GM12875 (cell line): ENCODE data around the gene WDR17.

Experiments used
- H3K4me3 ChIP-seq: one replicate; pipeline ENCODE4 v1.5.1; 2011; ENCODE audit warnings: low read depth, low read length, control low read depth
- CTCF ChIP-seq: IDR thresholded peaks from 2 replicates; pipeline ENCODE4 v1.5.1; 2011; ENCODE audit warnings: low read depth, mild to moderate bottlenecking, control low read depth, inconsistent platforms, low read length, moderate library complexity, borderline replicate concordance; ENCODE audit not compliant: insufficient read depth

The WDR17 gene

GRCh38 chr4:176052744-176053143 lies 12.9 kb upstream of the WDR17 start:
- no peak overlapping the region for H3K4me3 ChIP-seq
- TF ChIP-seq CTCF: no peak

GRCh38 chr4:176053785-176054184 lies 11.9 kb upstream of the WDR17 start:
- no peak for TF ChIP-seq CTCF
- H3K4me3 ChIP-seq: no peak overlapping the region

- 0 out of 2 replicates have a peak, but pooled peaks have one; percentile 20 for TF ChIP-seq CTCF
- no peak overlapping the region for H3K4me3 ChIP-seq
Observed at GRCh38 chr4:176054942-176055341, 10.7 kb upstream of the WDR17 start.

GRCh38 chr4:176063718-176064117 lies 1.9 kb upstream of the WDR17 start:
- no peak overlapping the region for H3K4me3 ChIP-seq
- no peak for TF ChIP-seq CTCF

GRCh38 chr4:176064539-176064938 lies 1.1 kb upstream of the WDR17 start:
- no peak overlapping the region for H3K4me3 ChIP-seq
- TF ChIP-seq CTCF: no peak

- no peak for TF ChIP-seq CTCF
- H3K4me3 ChIP-seq: no peak overlapping the region
Observed at GRCh38 chr4:176066757-176067156, 1.1 kb downstream of the WDR17 start.

GRCh38 chr4:176077561-176077960 lies 11.9 kb downstream of the WDR17 start:
- no peak overlapping the region for H3K4me3 ChIP-seq
- TF ChIP-seq CTCF: no peak
